Liver (tissue), 9 donors: ENCODE results near the gene ALPP. TPM values are rescaled to one million over a fixed set of nuclear protein-coding genes. Genes with fewer than 3 reads are reported as not detected.
"Not testable (repeated sequence)": the region's sequence is repeated elsewhere in the genome, so short reads cannot be mapped to it uniquely, and the experiment has no call there.

Experiments
- DNase-seq: peaks from one replicate; pipeline ENCODE4 v3.0.0-alpha.2; 2017; ENCODE audit warnings: low spot score
- H3K27ac ChIP-seq, 2 donors: one replicate each; pipeline ENCODE4 v1.7.0; 2013; ENCODE audit warnings: inconsistent platforms in 2 of 2, low read length in 2 of 2, control low read depth in 1 of 2, low read depth in 1 of 2, mild to moderate bottlenecking in 1 of 2
- H3K27me3 ChIP-seq, 4 donors: one replicate each; pipeline versions ENCODE4 v1.6.1 to v1.7.0; 2013; ENCODE audit warnings: low read length in 3 of 4, inconsistent platforms in 1 of 4, mild to moderate bottlenecking in 1 of 4, moderate library complexity in 1 of 4; ENCODE audit not compliant: control insufficient read depth in 4 of 4, insufficient read depth in 4 of 4
- H3K36me3 ChIP-seq, 4 donors: one replicate each; pipeline versions ENCODE4 v1.6.1 to v1.7.0; 2013; ENCODE audit warnings: low read length in 3 of 4, mild to moderate bottlenecking in 3 of 4, low read depth in 1 of 4, moderate library complexity in 1 of 4; ENCODE audit not compliant: control insufficient read depth in 4 of 4, insufficient read depth in 3 of 4
- H3K4me1 ChIP-seq, 4 donors: one replicate each; pipeline versions ENCODE4 v1.6.1 to v1.7.0; 2013; ENCODE audit warnings: low read length in 3 of 4, mild to moderate bottlenecking in 3 of 4, moderate library complexity in 1 of 4; ENCODE audit not compliant: control insufficient read depth in 4 of 4, insufficient read depth in 4 of 4
- H3K4me3 ChIP-seq, 3 donors: one replicate each; pipeline versions ENCODE4 v1.6.1 to v1.7.0; 2013; ENCODE audit warnings: low read length in 3 of 3, control low read depth in 1 of 3, low read depth in 1 of 3, mild to moderate bottlenecking in 1 of 3
- H3K9ac ChIP-seq, 2 donors: one replicate each; pipeline ENCODE4 v1.7.0; 2013; ENCODE audit warnings: low read length in 2 of 2, mild to moderate bottlenecking in 2 of 2, moderate library complexity in 2 of 2, control low read depth in 1 of 2, low read depth in 1 of 2
- H3K9me3 ChIP-seq, 4 donors: one replicate each; pipeline versions ENCODE4 v1.6.1 to v1.7.0; 2013; ENCODE audit warnings: low read length in 3 of 4; ENCODE audit not compliant: control insufficient read depth in 4 of 4
- ATF3 ChIP-seq: IDR thresholded peaks from 2 replicates; pipeline ENCODE4 v1.6.1; 2016; ENCODE audit warnings: antibody characterized with exemption
- CTCF ChIP-seq: fragments of 150-350 bp; IDR thresholded peaks from 2 replicates; pipeline ENCODE4 v1.5.1; 2017; ENCODE audit warnings: improper control_type of control experiment, low read depth, low read length; ENCODE audit not compliant: missing input control
- EGR1 ChIP-seq, 2 donors: IDR thresholded peaks; 2 replicates each; pipeline ENCODE4 v1.6.1; 2016 to 2018; ENCODE audit warnings: antibody characterized with exemption in 2 of 2, low read depth in 2 of 2
- FOXA1 ChIP-seq: IDR thresholded peaks from 2 replicates; pipeline ENCODE4 v1.6.1; 2016; ENCODE audit warnings: antibody characterized with exemption
- FOXA2 ChIP-seq: IDR thresholded peaks from 2 replicates; pipeline ENCODE4 v1.6.1; 2016; ENCODE audit warnings: antibody characterized with exemption
- GABPA ChIP-seq, 2 donors: IDR thresholded peaks in 1 of 2; conservative IDR thresholded peaks in 1 of 2; 2 replicates each; pipeline ENCODE4 v1.6.1; 2016; ENCODE audit warnings: antibody characterized with exemption in 2 of 2, mild to moderate bottlenecking in 1 of 2, moderate library complexity in 1 of 2
- HNF4A ChIP-seq, 2 donors: conservative IDR thresholded peaks; 2 replicates each; pipeline ENCODE4 v1.6.1; 2016; ENCODE audit warnings: antibody characterized with exemption in 2 of 2, mild to moderate bottlenecking in 2 of 2
- HNF4G ChIP-seq: IDR thresholded peaks from 2 replicates; pipeline ENCODE4 v1.6.1; 2016; ENCODE audit warnings: antibody characterized with exemption
- JUND ChIP-seq, 2 donors: IDR thresholded peaks; 2 replicates each; pipeline ENCODE4 v1.6.1; 2016; ENCODE audit warnings: antibody characterized with exemption in 2 of 2
- MAX ChIP-seq: IDR thresholded peaks from 2 replicates; pipeline ENCODE4 v1.6.1; 2016; ENCODE audit warnings: antibody characterized with exemption
- NR2F2 ChIP-seq: IDR thresholded peaks from 2 replicates; pipeline ENCODE4 v1.6.1; 2016; ENCODE audit warnings: antibody characterized with exemption
- REST ChIP-seq: IDR thresholded peaks from 2 replicates; pipeline ENCODE4 v1.6.1; 2016; ENCODE audit warnings: antibody characterized with exemption, mild to moderate bottlenecking
- RXRA ChIP-seq, 2 donors: IDR thresholded peaks; 2 replicates each; pipeline ENCODE4 v1.6.1; 2017 to 2018; ENCODE audit warnings: antibody characterized with exemption in 2 of 2, mild to moderate bottlenecking in 1 of 2
- SP1 ChIP-seq: IDR thresholded peaks from 2 replicates; pipeline ENCODE4 v1.6.1; 2018; ENCODE audit warnings: antibody characterized with exemption, mild to moderate bottlenecking
- TAF1 ChIP-seq: conservative IDR thresholded peaks from 2 replicates; pipeline ENCODE4 v1.6.1; 2016; ENCODE audit warnings: antibody characterized with exemption, mild to moderate bottlenecking
- YY1 ChIP-seq: IDR thresholded peaks from 2 replicates; pipeline ENCODE4 v1.6.1; 2016; ENCODE audit warnings: antibody characterized with exemption, mild to moderate bottlenecking
- ZBTB33 ChIP-seq: IDR thresholded peaks from 2 replicates; pipeline ENCODE4 v1.6.1; 2016; ENCODE audit warnings: antibody characterized with exemption
- WGBS: extraction: QIAGEN DNeasy Blood & Tissue Kit; methylation state at CpG from one replicate; pipeline ENCODE4 v1.1.7; 2013; 5-methylcytosine and 5-hydroxymethylcytosine counted together
- polyA plus RNA-seq, 2 donors: library from polyadenylated mRNA; stranded (reverse) in 1 of 2; unstranded in 1 of 2; fragments of 200-250 nt in 1 of 2; fragments of >200 nt in 1 of 2; fragmentation: Nextera tagmentation in 1 of 2; extraction: Ambion mirVana in 1 of 2; gene quantifications; one replicate each; pipeline versions ENCODE4 v1.2.1 to v1.2.3, GENCODE V29; 2013 to 2015
- total RNA-seq, 2 donors: library from RNA; depleted of rRNA; stranded (reverse); fragments of >200 nt; gene quantifications; one replicate each; pipeline ENCODE4 v1.2.3, GENCODE V29; 2014
- donor health status: healthy.
- donor health status: healthy.
- donor health status: healthy.
- donor health status: healthy.
- donor health status: healthy.

Gene ALPP
- total and polyA plus RNA-seq, 4 donors = not detected

GRCh38 chr2:232409617-232410016 is 31.1 kb downstream of the ALPP start:
- not testable (repeated sequence) for DNase-seq, H3K27ac ChIP-seq
- WGBS = 52% methylated on average over 39 of the region's 40 CpGs

GRCh38 chr2:232410238-232410900 is 31.8 kb downstream of the ALPP start:
- no peak overlapping the region for H3K9ac ChIP-seq
- TF ChIP-seq FOXA1 (no peak), NR2F2 (no peak)
- H3K36me3 ChIP-seq = no peaks in the 10 kb centered on the region
- DNase-seq = no peak
- no peak overlapping the region for H3K4me3 ChIP-seq
- no peaks in the 10 kb centered on the region for H3K4me1 ChIP-seq
- no peaks in the 10 kb centered on the region for H3K27me3 ChIP-seq
- H3K27ac ChIP-seq = no peak overlapping the region
- no peaks in the 10 kb centered on the region for H3K9me3 ChIP-seq
- 77% methylated on average over 7 of the region's 7 CpGs for WGBS

More at GRCh38 chr2:232409617-232410016, 31.1 kb downstream of the ALPP start:
- not testable (repeated sequence) for H3K4me1 ChIP-seq, H3K4me3 ChIP-seq, H3K36me3 ChIP-seq, H3K9ac ChIP-seq, H3K27me3 ChIP-seq, H3K9me3 ChIP-seq

GRCh38 chr2:232411901-232412629 is 33.5 kb downstream of the ALPP start:
- 83% methylated on average over 6 of the region's 6 CpGs for WGBS
- no peak for TF ChIP-seq TAF1
- TF ChIP-seq CTCF = no peak
- TF ChIP-seq FOXA1 = no peak
- no peak for TF ChIP-seq YY1
- no peak for TF ChIP-seq HNF4G
- no peak for TF ChIP-seq REST
- TF ChIP-seq FOXA2 = no peak
- no peak for TF ChIP-seq EGR1 (IDR thresholded peaks at IDR 0.05; ENCODE audit: low read depth in 2 of 2)
- TF ChIP-seq RXRA (IDR thresholded peaks at IDR 0.05) = no peak
- no peak for TF ChIP-seq ZBTB33
- TF ChIP-seq SP1 = no peak
- TF ChIP-seq HNF4A (conservative IDR thresholded peaks at IDR 0.05) = no peak
- no peak for TF ChIP-seq ATF3
- no peak for TF ChIP-seq MAX
- no peak for TF ChIP-seq JUND (IDR thresholded peaks at IDR 0.05)
- TF ChIP-seq GABPA (IDR thresholded peaks at IDR 0.05 in 1 of 2, conservative IDR thresholded peaks at IDR 0.05 in 1 of 2) = no peak
- no peak overlapping the region for H3K4me3 ChIP-seq
- no peak overlapping the region for H3K27ac ChIP-seq
- no peak overlapping the region for H3K9ac ChIP-seq
- H3K9me3 ChIP-seq = no peaks in the 10 kb centered on the region
- H3K4me1 ChIP-seq = no peaks in the 10 kb centered on the region
- no peak for DNase-seq
- H3K27me3 ChIP-seq = no peaks in the 10 kb centered on the region
- H3K36me3 ChIP-seq = no peaks in the 10 kb centered on the region
